ENCODE results near the gene DAP3. TPM values are rescaled to one million over a fixed set of nuclear protein-coding genes. Genes with fewer than 3 reads are reported as not detected.

The DAP3 gene
- total and polyA plus RNA-seq, 2 of the 8 experiments (the other 6 are each of a cell fraction or from before 2014, with no cell fraction given) = 66.3 to 87.1 TPM

DNA sequence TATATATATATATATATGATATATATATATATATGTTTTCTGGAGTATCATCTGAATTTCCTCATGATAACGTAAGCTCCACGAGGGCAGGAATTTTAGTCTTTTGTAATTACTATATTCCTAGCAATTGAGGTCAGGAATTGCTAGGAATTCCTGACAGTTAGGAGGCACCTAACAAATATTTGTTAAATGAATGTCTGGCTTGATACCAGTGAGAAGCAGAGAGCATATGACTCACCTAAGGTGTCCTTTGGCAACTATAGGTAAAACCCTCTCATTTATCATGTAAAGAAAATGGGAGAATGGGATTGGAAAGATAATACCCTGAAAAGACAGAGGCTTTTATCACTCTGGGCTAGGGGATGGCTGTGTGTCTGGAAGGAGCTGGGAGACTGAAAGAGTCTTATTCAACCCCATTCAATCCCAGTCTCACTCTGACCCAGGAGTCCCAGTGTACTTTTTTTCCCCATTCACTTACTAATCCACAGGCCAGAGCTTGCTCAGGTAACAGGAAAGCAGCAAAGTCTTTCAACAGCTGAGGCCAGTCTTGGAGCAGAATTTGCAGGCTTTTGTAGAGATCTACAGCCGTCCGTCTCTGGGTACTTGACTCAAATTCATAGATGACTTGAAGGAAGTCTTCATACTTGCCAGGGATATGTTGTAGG lies 71.2 kb downstream of the DAP3 start (continued):
- no peak for TF ChIP-seq POU5F1 (IDR thresholded peaks at IDR 0.05; ENCODE audit: low read depth, low read length)
- TF ChIP-seq, protein P1, sequence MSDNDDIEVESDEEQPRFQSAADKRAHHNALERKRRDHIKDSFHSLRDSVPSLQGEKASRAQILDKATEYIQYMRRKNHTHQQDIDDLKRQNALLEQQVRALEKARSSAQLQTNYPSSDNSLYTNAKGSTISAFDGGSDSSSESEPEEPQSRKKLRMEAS (IDR thresholded peaks at IDR 0.05) = no peak
- TF ChIP-seq RBBP5 (IDR thresholded peaks at IDR 0.05; ENCODE audit: borderline replicate concordance, low read depth, low read length) = no peak
- no peak for TF ChIP-seq POLR2A (IDR thresholded peaks at IDR 0.05; ENCODE audit: control extremely low read depth in 1 of 2, low read depth in 2 of 2, low read length in 2 of 2)
- TF ChIP-seq, protein P2, sequence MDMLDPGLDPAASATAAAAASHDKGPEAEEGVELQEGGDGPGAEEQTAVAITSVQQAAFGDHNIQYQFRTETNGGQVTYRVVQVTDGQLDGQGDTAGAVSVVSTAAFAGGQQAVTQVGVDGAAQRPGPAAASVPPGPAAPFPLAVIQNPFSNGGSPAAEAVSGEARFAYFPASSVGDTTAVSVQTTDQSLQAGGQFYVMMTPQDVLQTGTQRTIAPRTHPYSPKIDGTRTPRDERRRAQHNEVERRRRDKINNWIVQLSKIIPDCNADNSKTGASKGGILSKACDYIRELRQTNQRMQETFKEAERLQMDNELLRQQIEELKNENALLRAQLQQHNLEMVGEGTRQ (IDR thresholded peaks at IDR 0.05; ENCODE audit: low read length) = no peak
- TF ChIP-seq CTBP2 (IDR thresholded peaks at IDR 0.05; ENCODE audit: borderline replicate concordance, insufficient read depth, insufficient read length, low read length) = no peak
- TF ChIP-seq TCF12 (IDR thresholded peaks at IDR 0.05; ENCODE audit: low read depth, low read length) = no peak
